ENCODE measurements around the gene OTOS.

Gene OTOS

DNA sequence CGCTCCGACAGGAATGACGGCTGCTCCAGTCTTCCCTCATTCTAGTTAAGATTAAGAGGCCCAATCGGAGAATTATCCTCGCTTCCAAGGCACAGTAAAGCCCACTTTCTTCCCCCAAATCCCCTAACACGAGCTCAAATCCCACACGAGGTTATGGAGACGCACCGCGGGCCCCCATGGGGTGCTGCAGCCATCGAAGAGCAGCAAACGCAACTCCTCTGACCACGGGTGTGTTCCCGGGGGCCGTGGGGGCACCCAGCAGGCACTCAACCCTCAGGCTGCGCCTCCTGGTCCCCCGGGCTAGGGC lies 4.8 kb downstream of the OTOS start:
- no peak for DNase-seq

DNA sequence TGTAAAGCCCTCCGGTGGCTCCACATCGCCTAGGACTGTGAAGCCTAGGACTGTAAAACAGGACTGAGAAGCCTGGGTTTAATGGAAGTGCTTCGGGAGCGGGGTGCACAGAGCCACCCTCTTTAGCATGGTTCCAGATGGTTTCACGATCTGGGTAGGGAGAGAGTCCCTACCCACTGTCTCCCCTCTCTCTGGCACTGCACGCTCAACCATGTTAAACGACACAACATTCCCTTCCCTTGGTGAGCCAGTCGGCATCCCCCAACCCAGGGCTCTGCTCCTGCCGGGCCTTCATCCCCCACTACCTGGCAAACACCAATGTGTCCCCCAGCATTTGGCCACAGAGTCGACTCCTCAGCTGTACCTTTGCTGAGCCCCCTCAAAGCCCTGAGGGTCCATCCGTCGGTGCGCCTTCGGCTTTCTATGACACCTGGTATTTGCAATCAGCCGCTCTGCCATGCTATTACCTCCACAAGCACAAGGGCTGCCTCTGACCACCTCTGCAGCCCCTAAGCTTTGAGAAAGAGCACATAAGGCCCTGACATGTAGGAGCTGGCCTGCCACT lies 5.4 kb downstream of the OTOS start:
- no peak for DNase-seq

DNA sequence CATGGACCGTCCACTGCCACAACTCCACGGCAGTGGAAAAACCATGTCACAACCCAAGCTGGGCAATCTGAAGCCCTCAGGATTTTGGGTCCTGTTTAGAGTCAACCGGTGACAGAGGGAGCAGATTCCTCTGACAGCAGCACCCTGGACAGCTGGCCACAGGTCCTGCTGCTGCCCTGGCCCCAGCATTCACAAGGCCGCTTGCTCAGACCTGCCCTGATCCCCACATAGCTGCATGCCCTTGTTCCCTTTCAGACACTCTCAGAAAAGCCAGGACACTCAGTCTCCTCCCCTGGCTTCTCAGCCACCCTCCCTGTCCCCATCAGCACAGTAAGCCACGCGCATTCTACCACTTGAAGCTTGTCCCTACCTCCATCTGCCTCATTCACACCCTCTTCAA lies 6.0 kb downstream of the OTOS start:
- DNase-seq: no peak

DNA sequence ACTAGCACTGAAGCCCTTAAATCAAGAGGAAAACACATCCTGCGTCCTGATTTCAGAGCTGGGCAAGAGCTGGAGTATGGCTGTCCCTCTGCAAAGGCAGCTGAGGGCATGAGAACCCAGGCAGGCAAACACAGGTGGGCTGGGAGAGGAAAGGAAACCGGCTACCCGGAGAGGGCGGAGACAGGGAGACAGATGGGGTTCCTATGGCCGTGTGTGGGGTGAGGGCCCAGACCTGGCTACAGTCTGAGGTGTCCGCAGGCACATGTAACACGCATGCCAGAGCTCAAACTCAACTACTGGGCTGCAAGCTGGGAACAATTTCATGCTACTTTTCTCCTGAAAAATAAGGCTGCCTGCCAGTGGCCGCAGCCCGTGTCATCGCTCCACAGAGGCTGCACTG lies 7.1 kb downstream of the OTOS start:
- DNase-seq: no peak

DNA sequence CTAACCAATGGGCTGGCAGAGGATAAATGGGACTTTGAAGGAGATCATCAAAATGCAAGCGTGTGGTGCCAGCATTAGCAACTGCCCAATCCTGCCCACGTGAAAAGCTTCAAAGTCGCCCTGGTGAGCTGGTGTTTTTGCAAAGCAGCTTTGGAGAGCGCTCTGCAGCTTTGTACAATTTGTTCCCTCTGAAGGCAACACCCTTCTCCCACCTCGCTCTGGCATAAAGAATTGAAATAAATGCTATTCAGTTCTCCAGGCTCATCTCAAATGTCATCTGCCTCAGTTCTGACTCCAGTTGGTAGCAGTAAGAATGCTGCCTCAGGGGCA lies 7.8 kb downstream of the OTOS start:
- DNase-seq: no peak

DNA sequence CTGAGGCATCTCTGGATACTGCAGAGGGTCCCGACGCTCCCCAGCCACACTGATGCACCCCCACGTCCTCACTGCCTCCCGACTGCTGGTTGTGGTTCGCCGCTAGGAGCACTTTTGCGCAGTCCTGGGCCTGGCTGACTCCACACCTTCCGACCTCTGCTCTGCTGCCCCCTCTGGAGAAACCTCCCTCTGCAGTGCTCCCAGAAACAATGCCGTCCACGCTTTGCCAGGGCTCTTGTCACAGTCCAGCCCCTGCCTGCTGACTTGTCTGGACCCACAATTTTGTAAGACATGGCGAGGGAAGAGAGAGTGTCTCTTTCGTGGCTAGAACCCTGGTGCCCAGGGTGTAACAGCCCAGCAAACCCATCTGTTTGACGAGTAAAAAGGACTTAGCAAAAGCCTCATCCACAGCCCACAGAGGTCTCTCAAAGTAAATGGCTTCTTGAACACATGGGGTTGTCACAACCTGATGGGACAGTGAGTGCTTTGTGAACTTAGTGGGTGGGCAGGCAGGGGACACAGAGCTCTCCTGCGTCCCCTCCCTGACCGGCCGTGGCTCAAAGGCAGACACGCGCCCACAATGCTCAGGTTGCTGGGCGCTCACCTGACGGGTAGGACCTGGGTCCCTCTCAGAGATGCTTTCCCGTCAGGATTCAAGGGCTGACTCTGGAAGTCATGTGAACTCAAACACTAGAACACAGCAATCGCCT lies 8.4 kb downstream of the OTOS start:
- DNase-seq: no peak

DNA sequence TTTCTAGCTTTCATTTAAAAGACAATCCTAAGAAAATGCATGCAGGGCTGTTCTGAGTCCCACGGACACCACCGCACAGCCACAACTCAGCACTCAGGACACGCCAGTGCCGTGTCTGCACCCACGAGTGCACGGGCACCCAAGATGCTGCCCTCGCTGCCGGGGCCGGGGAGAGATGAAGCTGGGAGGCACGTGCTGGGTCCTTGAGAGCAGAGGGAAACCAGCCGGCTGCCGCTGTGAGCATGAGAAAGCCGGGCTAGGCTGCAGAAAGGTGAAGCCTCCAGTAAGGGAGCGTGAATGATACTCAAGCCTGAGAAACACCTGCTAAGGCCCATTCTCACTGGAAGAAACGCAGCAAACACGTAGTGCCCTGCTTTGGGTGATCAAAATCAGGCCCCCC lies 9.2 kb downstream of the OTOS start:
- DNase-seq: no peak

DNA sequence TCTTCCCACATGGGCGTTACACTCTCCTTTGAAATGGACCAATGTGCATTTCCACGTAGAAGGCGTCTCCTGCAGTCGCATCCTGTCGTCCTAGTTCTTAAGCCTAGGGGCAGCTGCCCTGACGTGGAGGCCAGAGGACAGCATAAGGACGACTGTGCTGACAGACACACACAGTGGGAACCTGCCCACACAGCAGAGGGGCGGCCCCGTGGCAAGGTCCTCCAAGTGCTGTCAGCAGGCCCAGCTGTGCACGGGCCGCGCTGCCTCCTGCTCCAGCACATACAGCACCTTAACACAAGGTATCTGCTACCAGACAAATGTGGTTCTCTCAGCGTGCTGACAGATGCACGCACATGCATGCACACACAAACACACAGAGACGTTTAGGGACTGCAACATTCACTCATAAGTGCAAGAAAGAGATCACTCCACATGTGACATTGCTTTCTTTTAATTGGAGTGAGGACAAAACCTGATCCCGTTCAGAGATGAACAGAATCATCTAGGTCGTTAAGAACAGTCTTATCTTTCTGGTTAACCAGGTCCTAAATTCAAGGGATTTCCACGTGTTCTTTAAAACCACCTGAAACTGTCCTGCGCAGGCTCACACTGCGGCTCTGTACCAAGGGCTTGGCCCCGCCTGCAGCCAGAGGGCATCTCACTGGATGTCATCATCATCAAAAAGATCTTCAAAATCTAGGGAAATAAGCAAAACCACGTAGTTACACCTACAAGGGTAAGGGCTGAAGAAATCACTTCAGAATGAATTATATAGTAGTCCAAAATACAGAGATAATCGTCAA lies 9.9 kb downstream of the OTOS start:
- DNase-seq: no peak

DNA sequence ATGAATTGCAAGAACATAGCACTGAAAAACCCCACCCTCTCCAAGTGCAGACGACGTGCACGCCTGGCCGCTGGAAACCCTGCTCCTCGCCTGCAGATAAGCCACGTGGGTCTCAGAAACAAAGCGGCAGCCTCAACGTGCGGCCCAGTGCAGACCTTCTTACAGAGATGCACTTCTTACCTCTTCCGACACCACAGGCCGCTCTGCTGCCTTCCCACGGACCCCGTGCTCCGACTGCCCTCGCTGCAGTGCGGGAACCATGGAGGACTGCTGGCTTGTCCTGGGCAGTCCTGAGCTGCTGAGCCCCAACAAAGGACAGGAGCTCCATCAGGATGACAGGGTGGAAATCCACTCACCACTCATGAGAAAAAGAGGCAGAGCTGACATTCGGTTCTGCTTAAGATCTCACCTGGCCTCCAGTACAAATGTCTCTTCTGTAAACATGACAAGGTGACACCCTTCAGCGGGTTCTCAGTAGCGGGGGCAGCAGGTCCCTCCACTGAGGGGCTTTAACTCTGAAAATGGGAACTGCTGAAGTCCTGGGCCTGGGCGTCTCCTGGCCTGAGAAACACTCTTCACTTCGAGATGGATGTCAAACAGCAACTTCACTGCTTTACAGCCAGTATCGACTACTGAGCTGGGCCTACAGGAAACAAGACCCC lies 10.6 kb downstream of the OTOS start:
- no peak for DNase-seq

DNA sequence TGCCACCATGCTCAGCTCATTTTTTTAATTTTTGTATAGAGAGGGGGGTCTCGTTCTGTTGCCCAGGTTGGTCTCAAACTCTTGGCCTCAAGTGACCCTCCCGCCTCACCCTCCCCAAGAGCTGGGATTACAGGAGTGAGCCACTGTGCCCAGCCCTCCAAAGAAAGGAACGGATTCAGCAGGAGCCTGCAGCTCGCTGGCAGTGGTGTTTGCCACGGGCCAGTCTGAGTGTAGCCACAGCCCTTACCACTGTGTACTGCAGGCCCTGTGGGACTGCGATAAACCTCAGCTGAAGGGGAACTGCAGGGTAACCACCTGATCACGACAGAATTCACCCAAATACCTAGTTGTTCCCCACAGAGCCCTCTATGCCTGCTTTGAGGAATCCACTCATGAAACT lies 11.1 kb downstream of the OTOS start:
- no peak for DNase-seq

DNA sequence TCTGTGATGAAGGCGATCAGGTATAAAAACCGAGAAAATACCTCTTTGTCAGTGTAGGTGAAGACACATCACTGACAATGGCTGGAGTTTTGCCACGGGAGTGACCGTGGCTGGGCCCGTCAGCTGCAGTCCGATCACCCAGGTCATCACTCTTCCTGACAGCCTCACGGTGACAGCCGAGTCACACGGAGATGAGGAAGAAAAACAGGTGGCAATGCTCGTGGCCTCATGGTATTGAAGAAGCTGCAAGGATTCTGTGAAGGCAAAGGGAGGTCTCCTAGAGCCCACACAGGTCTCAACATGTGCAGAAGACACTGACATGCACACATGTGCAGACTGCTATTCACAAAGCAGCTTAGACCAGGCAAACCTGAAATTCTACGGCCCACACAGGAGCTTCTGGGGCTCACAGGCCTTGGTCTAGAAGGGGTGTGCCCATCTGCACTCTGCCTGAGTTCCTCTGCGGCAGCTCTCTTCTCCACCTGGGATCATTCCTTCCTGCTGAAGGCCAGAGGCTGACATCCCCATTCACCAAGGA lies 11.8 kb downstream of the OTOS start:
- no peak for DNase-seq

DNA sequence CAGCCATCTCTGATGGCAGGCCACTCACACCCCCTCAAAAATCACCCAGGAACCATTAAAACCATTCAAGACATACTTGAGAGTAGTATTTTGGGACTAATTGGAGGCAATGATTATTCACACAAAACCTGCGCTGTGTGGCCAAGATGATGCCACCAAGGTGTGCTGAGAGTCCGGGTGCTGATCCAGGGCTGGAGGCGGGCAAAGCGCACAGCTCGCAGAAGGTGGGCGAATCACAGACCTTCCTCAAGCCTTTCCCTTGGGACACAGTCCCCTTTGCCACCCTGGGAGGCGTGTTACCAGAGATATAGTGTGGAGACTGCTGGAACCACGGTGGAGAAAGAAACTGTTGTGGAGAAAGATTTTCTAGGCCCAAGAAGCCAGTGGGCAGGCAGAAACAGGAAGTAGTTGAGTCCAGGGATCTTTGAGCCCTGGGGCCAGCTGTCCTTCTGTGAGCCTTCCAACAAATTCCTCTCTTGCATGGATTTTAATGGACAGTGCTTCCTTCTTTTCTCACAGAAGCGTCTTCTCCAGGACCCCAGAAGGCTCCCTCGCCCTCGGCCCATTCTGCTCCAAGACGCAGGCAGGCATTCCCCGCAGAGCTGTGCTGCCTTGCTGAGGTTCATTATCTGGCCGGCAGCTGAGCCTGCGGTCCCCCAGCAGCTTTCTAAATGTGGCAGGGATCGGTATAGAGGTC lies 12.4 kb downstream of the OTOS start:
- no peak for DNase-seq

DNA sequence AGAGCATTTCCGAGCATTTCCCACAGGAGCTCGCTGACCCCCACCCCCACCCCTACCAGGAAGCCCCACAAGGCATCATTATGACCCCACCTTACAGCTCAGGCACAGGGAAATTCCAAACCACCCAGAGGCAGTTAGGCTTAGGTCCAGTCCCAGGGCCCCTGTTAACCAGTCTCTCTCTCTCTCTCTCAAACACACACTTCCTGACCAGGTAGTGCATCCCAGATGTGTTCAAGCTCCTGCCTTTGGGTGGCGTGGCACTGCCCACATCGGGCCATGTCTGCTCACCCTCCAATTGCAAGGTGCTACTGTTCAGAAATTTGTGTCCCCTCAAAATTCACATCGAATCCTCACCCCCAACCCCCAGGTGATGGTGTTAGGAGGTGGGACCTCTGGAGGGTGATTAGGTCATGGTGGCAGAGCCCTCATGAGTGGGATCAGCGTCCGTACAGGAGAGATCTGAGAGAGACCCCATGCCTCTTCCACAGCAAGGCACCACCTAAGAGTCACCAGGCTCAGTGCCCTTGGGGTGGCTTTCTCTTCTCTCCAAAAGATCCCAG lies 13.2 kb downstream of the OTOS start:
- no peak for DNase-seq

DNA sequence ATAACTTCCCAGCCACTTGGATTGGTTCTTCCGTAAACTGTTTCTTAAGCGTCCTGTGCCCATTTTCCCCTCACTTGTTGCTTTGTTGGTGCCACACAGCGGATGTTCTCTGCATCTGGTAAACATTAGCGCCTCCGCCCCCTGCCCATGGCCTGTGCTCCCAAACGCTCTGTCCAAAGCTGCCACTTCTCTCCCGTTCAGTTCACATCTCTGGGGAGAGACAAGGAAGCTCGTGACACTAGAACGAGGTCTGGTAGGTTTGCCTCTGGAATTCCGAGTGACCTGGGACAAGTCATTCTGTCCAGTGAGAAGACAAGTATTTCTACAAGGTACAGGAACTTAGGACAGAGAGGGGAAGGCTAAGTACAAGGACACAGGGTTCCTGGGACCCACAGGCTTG lies 13.7 kb downstream of the OTOS start:
- no peak for DNase-seq

DNA sequence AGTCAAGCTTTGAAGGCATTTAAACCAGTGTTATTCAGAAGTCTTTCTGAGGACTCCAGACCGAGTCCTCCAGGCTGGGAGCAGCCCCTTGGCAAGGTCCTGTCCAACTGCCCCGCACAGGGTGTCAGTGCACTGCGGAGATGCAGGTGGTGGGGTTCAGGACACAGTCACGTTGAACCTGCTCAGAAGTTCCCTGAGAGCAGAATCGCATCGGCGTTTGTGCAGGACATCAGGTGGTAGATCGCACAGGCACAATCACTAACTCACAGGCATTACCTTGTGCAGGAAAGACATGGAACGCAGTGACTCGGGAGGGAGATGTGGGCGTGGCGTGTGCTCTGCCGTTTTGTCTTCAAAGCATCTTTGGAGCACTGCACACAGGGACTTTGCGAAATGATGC lies 14.7 kb downstream of the OTOS start:
- DNase-seq: no peak

DNA sequence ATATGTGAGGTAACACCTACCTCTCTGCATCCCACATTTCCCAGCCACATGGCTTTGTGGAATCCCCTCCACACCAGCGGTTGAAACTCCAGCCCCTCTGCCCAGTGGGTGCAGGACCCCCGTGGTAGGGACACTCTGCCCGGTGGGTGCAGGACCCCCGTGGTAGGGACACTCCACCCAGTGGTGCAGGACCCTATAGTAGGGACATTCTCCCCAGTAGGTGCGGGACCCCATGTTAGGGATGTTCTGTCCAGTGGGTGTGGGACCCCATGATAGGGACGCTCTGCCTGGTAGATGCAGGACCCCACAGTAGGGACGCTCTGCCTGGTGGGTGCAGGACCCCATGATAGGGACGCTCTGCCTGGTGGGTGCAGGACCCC lies 15.8 kb downstream of the OTOS start:
- DNase-seq: no peak

DNA sequence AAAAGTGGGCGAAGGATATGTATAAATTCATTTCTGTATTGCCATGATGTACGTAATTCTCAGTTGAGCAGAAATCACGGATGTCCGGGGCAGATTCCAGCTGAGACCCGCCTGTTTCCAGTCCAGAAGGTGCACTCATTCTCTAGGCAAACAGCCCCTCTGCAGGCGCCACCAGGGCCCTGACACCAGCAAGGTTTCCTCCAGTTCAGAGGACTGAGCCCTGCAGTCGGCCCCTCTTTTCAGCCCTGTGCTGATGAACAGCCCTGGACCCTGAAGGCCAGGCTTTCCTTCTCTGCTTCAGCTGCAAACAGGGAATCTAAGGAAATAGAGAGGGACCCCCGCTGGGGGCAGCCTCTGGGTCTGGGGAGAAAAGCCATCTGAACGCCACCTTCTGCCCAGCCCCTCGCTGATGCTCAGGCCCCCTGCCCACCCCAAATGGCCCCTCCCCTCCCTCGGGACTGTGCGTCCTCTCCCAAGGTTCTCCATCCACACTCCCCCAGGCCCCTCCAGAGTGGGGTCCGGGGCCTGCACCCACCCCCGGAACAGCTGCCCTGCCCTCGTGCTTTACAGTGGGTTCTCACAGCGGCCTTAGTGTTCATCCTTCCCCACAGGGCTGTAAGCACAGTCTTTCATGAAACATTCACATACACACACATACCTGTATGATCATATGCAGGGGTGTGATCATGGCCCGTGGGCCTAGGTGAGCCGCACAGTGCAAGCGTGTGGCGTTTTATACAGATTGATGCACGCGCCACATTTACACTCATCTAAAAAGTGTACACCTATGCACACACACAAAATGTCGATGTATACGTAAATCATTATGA lies 16.4 kb downstream of the OTOS start:
- DNase-seq: no peak

DNA sequence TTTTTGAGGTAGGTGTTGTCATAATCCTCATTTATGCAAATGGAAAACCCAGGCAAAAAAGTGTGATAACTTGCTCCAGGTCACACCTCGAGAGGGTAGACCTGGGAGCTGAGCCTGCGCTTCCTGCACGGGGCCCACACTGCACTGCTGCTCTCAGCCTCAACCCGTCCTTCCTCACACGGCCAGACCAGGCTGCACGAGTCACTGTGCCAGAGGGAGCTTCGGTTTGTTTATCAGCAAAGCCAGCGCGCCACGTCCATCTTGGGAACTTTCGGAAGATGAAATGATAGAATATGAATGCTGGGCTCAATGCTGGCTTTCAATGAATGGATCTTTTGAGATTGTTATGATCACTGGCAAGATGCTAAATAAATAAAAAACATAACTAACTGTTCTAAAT lies 18.8 kb downstream of the OTOS start:
- no peak for DNase-seq

DNA sequence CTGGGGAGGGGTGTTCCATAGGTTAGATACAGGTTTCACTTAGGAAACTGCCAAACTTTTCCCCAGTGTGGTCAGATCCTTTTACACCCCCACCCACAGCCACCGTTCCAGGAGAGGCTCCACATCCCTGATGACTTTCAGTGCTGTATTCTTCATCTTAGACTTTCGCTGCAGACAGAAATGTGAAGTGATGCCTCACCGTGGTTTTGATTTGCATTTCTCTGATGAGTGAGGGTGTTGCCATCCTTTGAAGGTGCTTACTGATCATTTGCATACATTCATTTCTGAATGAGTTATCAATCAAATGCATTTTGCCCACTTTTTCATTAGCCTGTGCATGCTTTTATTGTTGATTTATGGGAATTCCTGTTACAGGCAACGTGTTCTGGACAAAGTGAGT lies 19.3 kb downstream of the OTOS start:
- no peak for DNase-seq

DNA sequence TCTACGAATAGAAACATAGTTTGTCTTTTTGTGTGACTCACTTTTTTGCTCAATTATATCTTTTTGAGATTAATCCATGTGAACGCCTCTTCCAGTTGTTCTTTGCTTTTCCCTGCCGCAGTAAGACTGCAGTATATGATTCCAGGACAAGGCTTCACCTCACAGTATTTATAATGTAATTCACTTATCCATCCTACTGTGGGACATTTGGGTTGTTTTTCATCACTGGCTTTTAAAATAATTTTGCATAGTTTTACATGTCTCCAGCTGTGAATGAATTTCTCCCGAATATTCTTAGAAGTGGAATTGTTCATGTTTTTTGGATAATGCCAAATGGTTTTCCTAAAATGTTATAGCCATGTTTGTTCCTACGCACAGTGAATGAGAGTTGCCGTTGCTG lies 26.2 kb downstream of the OTOS start:
- no peak for DNase-seq

DNA sequence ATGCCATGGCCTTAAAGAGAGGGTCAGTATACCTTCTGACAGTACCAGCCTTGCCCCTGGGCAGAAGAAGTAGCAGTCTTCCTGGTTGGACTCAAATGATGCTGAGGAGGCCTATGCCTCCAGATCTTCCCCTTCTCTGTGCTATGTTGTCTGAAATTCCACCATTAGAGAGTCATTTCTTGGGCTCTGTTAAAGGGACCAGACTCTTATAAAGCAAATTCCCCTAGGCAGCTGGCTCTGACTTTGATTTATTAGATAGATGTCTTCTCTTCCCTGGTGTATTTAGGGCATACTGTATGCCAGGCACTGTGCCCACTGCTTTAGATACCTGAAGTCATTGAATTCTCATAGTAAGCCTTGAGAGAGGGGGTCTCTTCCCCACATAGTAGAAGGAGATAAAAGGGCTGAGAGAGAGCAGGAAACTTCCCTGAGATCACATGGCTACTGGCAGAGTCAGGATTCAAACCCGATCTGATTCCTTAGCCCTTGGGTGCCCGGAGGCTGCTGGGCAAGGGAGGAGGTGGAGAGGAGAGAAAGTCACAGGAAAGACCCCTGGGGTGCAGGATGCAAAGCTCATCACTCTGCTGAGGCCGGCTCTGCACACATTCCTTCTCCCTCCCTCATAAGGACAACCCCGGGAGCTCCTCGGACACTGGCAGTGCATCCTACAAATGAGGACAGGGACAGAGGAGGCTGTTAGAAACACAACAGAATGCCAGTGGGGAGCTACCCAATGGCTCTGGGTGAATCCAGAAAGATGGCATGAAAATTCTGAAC lies 27.4 kb downstream of the OTOS start:
- no peak for DNase-seq

Data from NCI-H1105 (cell line).